ENCODE results near the gene LY6G6F. TPM values are rescaled to one million over a fixed set of nuclear protein-coding genes. Genes with fewer than 3 reads are reported as not detected.
A peak's percentile ranks its signal among the peaks of the same experiment; 100 is the strongest.

LY6G6F gene
- total and polyA plus RNA-seq, 2 of the 13 experiments (the other 11 are each of a cell fraction or from before 2014, with no cell fraction given) = not detected

- peaks cover 33% of the 10 kb centered on the region for H3K4me1 ChIP-seq (ENCODE audit: insufficient read depth, low read length)
- no peak overlapping the region for H3K27ac ChIP-seq (ENCODE audit: extremely low read length, insufficient read depth, low read length)
- in situ Hi-C loops (cut with HindIII; ENCODE audit: extremely low pct_ligation_motif_present, low pct_unique_long_range_greater_than_20kb) (no loop called here), intact Hi-C loops (cut with micrococcal nuclease; ENCODE audit: unreplicated experiment) (no loop called here)
- H3K4me2 ChIP-seq (ENCODE audit: low read depth, low read length) = no peak overlapping the region
- no peak for ATAC-seq
- no peaks in the 10 kb centered on the region for H3K9me3 ChIP-seq (ENCODE audit: low read length)
- no TSS peak for BruUV-seq (replicated peaks)
- FAIRE-seq = no peak
- no peaks in the 10 kb centered on the region for H3K79me2 ChIP-seq (ENCODE audit: insufficient read depth, low read length)
- H4K20me1 ChIP-seq (ENCODE audit: insufficient read depth, low read length) = peaks cover 11% of the 10 kb centered on the region; the same call in 1 of the 2 replicates
- 84% methylated on average over 7 of the region's 7 CpGs for WGBS (ENCODE audit: low lambda C conversion rate)
- H2AFZ ChIP-seq (ENCODE audit: low read length) = no peak overlapping the region
- H3K36me3 ChIP-seq (replicated peaks in 1 of 2; ENCODE audit: control insufficient read depth in 1 of 2, insufficient read depth in 2 of 2, low read length in 2 of 2) = peaks cover 14 to 18% of the 10 kb centered on the region in 2 experiments
- no peak overlapping the region for H3K4me3 ChIP-seq (replicated peaks in 1 of 3; ENCODE audit: insufficient read depth in 1 of 3, low read depth in 2 of 3, low read length in 3 of 3)
- ChIA-PET POLR2A (interaction anchor here (2.1 to 6.1 kb wide), 2 partner anchors 12 to 43 kb away, joined by 11 to 122 read pairs; partner anchors contain the start of genes CLIC1 and MSH5), CTCF (ENCODE audit: low intra/inter-chr PET ratio, low total read pairs) (interaction anchor here (4.2 kb wide), 1 partner anchor 43 kb away, joined by 74 read pairs; no protein-coding TSS in a partner anchor)
- no peak for DNase-seq (ENCODE audit: low spot score)
- TF ChIP-seq ZSCAN21 (CRISPR knock-in tag; IDR thresholded peaks at IDR 0.05; ENCODE audit: borderline replicate concordance) = no peak
- peak in 1 of 2 experiments; percentile 24; a peak in 2 of 4 replicates for TF ChIP-seq MAFK (conservative IDR thresholded peaks at IDR 0.05 in 1 of 2, IDR thresholded peaks at IDR 0.05 in 1 of 2; ENCODE audit: low read length in 2 of 2)
- no peak overlapping the region for H3K9ac ChIP-seq (ENCODE audit: insufficient read depth, low read depth, low read length)
- H3K27me3 ChIP-seq (ENCODE audit: control insufficient read depth in 1 of 2, insufficient read depth in 2 of 2, low read length in 2 of 2) = peaks cover 0 to under 1% of the 10 kb centered on the region in 2 experiments; a peak in 2 of 5 replicates
Observed at GRCh38 chr6:31727034-31727716, 20.5 kb downstream of the LY6G6F start.

DNA sequence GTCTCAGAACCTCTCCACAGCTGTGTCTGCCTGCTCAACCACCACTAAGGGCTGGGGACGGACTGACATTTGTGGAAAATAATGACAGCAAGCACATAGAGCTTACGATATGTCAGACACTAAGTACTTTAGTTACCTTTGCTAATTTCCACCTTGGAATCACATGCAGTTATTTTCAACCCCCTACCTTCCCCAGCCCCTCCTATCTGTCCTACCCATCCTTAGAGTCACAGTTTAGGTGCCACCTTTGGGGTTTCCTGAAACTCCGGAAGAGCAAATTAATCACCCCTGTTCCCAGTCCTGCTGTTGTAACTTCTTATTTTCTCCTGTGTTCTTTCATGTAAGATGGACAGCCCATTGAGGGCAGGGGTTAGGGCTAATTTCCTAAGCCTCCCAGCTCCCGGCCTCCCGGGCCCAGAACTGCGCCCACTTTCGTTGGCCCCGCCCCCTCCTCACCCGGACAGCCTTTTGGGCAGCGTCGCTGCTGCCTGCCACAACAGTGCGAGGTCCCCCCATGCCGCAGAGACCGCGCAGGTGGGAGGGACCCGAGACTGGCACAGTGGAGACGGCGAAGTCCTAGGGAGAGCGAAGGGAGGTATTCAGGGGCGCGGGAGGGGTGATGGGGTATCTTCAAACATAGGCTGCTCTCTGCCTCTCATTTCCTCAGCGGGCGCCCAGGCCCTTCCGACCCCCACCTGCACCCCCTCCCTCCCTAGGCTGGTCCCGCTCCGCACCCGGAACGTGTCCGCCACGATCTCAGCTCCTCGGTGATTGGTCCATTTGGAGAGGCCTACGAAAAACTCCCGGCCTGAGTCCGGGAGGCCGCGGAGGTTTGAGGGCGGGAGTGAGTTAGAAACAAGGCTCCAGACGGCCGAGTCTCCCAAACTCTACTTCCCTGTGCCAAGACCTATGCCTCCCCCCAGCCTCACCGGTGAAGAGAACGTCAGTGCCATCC, 21.3 kb downstream of the LY6G6F start:
- WGBS (ENCODE audit: low lambda C conversion rate) = 96% methylated on average over 41 of the region's 41 CpGs
- Histone ChIP-seq H3K27me3 (ENCODE audit: control insufficient read depth in 1 of 2, insufficient read depth in 2 of 2, low read length in 2 of 2) (no peaks in the 10 kb centered on the region), H3K4me2 (ENCODE audit: low read depth, low read length) (no peak overlapping the region), H3K4me3 (replicated peaks in 1 of 3; ENCODE audit: insufficient read depth in 1 of 3, low read depth in 2 of 3, low read length in 3 of 3) (no peak overlapping the region), H3K9me3 (ENCODE audit: low read length) (no peaks in the 10 kb centered on the region), H4K20me1 (ENCODE audit: insufficient read depth, low read length) (peaks cover 14% of the 10 kb centered on the region; the same call in 1 of the 2 replicates), H3K4me1 (ENCODE audit: insufficient read depth, low read length) (peaks cover 40% of the 10 kb centered on the region), H3K27ac (ENCODE audit: extremely low read length, insufficient read depth, low read length) (no peak overlapping the region), H3K79me2 (ENCODE audit: insufficient read depth, low read length) (peaks cover under 1% of the 10 kb centered on the region), H3K9ac (ENCODE audit: insufficient read depth, low read depth, low read length) (no peak overlapping the region), H2AFZ (ENCODE audit: low read length) (no peak overlapping the region), H3K36me3 (replicated peaks in 1 of 2; ENCODE audit: control insufficient read depth in 1 of 2, insufficient read depth in 2 of 2, low read length in 2 of 2) (peaks cover 15 to 24% of the 10 kb centered on the region in 2 experiments)
- intact Hi-C loops (cut with micrococcal nuclease; ENCODE audit: unreplicated experiment) = no loop called here
- no peak for FAIRE-seq
- POLR2A ChIA-PET = interaction anchor here (2.1 to 6.1 kb wide), 2 partner anchors 11 to 42 kb away, joined by 11 to 122 read pairs; partner anchors contain the start of genes CLIC1 and MSH5
- CTCF ChIA-PET (ENCODE audit: low intra/inter-chr PET ratio, low total read pairs) = interaction anchor here (1.1 to 4.2 kb wide), 2 partner anchors 42 to 47 kb away, joined by 3 to 74 read pairs; partner anchors contain the start of gene LY6G5C
- no TSS peak for BruUV-seq (replicated peaks)
- ATAC-seq = no peak
- in situ Hi-C loops (cut with HindIII; ENCODE audit: extremely low pct_ligation_motif_present, low pct_unique_long_range_greater_than_20kb) = no loop called here
- no peak for DNase-seq (ENCODE audit: low spot score)
- no peak for TF ChIP-seq PHF21A (CRISPR knock-in tag; IDR thresholded peaks at IDR 0.05)
- no peak for TF ChIP-seq ZNF776 (CRISPR knock-in tag; IDR thresholded peaks at IDR 0.05)
- TF ChIP-seq, protein P1, sequence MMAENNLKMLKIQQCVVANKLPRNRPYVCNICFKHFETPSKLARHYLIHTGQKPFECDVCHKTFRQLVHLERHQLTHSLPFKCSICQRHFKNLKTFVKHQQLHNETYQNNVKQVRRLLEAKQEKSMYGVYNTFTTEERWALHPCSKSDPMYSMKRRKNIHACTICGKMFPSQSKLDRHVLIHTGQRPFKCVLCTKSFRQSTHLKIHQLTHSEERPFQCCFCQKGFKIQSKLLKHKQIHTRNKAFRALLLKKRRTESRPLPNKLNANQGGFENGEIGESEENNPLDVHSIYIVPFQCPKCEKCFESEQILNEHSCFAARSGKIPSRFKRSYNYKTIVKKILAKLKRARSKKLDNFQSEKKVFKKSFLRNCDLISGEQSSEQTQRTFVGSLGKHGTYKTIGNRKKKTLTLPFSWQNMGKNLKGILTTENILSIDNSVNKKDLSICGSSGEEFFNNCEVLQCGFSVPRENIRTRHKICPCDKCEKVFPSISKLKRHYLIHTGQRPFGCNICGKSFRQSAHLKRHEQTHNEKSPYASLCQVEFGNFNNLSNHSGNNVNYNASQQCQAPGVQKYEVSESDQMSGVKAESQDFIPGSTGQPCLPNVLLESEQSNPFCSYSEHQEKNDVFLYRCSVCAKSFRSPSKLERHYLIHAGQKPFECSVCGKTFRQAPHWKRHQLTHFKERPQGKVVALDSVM (CRISPR knock-in tag; IDR thresholded peaks at IDR 0.05) = no peak
- no peak for TF ChIP-seq ZHX1 (CRISPR knock-in tag; IDR thresholded peaks at IDR 0.05; ENCODE audit: low read depth)
